ENCODE results near the gene AUTS2.
A peak's percentile ranks its signal among the peaks of the same experiment; 100 is the strongest.

Gene AUTS2

DNA sequence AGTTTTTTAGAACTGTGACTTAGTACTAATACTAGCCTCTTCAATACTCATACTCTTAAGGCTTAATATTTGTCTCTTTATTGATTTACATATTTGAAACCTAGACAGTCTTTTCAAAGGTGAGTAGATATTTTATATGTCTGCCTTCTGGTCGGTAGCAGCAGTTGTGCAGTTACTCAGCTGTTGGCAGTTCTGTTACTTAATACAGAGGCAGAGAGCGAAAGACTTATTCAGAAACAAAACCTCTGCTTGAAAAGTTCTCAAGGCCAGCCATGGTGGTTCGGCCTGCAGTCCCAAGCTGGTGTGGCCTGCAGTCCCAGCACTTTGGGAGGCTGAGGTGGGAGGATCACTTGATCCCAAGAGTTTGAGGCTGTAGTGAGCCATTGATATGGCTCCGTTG is 84.2 kb downstream of the AUTS2 start:
- H3K27ac ChIP-seq (ENCODE audit: low read depth, low read length, poor library complexity, severe bottlenecking): peak overlapping the region; percentile 97
- H3K36me3 ChIP-seq (ENCODE audit: insufficient read depth, low read length): no peaks in the 10 kb centered on the region
- no peaks in the 10 kb centered on the region for H3K9me2 ChIP-seq (ENCODE audit: low read depth, low read length)
- H3K4me1 ChIP-seq (ENCODE audit: insufficient read depth, low read length, severe bottlenecking): peaks cover 100% of the 10 kb centered on the region
- no peaks in the 10 kb centered on the region for H3K9me3 ChIP-seq (ENCODE audit: low read length)
- H3F3A ChIP-seq (ENCODE audit: insufficient read depth, low read length): peaks cover 11% of the 10 kb centered on the region; the same call in 1 of the 2 replicates
- H3K27me3 ChIP-seq (ENCODE audit: insufficient read depth, low read length): no peaks in the 10 kb centered on the region
- H2AFZ ChIP-seq (ENCODE audit: low read length): no peak overlapping the region
- peaks cover 95% of the 10 kb centered on the region for H3K79me2 ChIP-seq (ENCODE audit: insufficient read depth, low read length)
- H4K20me1 ChIP-seq (ENCODE audit: insufficient read depth, low read length): no peaks in the 10 kb centered on the region
- H3K4me3 ChIP-seq (ENCODE audit: low read depth, low read length, poor library complexity, severe bottlenecking): peak overlapping the region; percentile 48
- H3K4me2 ChIP-seq (ENCODE audit: low read length): peak overlapping the region; percentile 75
- no peak for TF ChIP-seq EZH2 (IDR thresholded peaks at IDR 0.05; ENCODE audit: borderline replicate concordance, low read length)
- TF ChIP-seq, protein P1, sequence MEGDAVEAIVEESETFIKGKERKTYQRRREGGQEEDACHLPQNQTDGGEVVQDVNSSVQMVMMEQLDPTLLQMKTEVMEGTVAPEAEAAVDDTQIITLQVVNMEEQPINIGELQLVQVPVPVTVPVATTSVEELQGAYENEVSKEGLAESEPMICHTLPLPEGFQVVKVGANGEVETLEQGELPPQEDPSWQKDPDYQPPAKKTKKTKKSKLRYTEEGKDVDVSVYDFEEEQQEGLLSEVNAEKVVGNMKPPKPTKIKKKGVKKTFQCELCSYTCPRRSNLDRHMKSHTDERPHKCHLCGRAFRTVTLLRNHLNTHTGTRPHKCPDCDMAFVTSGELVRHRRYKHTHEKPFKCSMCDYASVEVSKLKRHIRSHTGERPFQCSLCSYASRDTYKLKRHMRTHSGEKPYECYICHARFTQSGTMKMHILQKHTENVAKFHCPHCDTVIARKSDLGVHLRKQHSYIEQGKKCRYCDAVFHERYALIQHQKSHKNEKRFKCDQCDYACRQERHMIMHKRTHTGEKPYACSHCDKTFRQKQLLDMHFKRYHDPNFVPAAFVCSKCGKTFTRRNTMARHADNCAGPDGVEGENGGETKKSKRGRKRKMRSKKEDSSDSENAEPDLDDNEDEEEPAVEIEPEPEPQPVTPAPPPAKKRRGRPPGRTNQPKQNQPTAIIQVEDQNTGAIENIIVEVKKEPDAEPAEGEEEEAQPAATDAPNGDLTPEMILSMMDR (IDR thresholded peaks at IDR 0.05; ENCODE audit: low read length): no peak
- H3K9ac ChIP-seq (ENCODE audit: low read length): peak overlapping the region; percentile 63

DNA sequence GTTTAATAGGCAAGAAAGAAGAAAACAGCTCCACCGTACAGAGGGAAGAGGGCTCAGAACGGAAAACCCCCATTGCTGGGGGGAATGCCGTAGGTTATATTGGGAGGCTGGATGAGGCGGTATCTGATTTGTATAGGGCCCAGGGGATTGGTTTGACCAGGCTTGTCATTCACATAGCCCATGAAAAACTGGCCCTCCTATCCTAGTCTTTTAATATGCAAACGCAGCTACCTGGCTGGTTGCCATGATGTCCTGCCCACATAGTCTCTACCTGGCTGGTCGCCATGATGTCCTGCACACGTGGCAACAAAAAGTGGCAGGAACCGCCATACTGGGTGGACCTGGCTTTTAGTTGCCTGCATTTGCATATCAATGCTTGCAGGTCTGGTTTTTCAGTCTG is 84.7 kb downstream of the AUTS2 start:
- H2AFZ ChIP-seq (ENCODE audit: low read length): no peak overlapping the region
- H3F3A ChIP-seq (ENCODE audit: insufficient read depth, low read length): peaks cover 11% of the 10 kb centered on the region
- H3K9me2 ChIP-seq (ENCODE audit: low read depth, low read length): no peaks in the 10 kb centered on the region
- peak overlapping the region; percentile 75 for H3K4me2 ChIP-seq (ENCODE audit: low read length)
- H3K4me1 ChIP-seq (ENCODE audit: insufficient read depth, low read length, severe bottlenecking): peaks cover 100% of the 10 kb centered on the region
- H4K20me1 ChIP-seq (ENCODE audit: insufficient read depth, low read length): no peaks in the 10 kb centered on the region
- TF ChIP-seq, protein P1 (IDR thresholded peaks at IDR 0.05; ENCODE audit: low read length): no peak
- no peaks in the 10 kb centered on the region for H3K36me3 ChIP-seq (ENCODE audit: insufficient read depth, low read length)
- peaks cover 95% of the 10 kb centered on the region for H3K79me2 ChIP-seq (ENCODE audit: insufficient read depth, low read length)
- H3K27ac ChIP-seq (ENCODE audit: low read depth, low read length, poor library complexity, severe bottlenecking): peak overlapping the region; percentile 97
- H3K27me3 ChIP-seq (ENCODE audit: insufficient read depth, low read length): no peaks in the 10 kb centered on the region
- H3K9ac ChIP-seq (ENCODE audit: low read length): peak overlapping the region; percentile 63
- peak overlapping the region; percentile 48 for H3K4me3 ChIP-seq (ENCODE audit: low read depth, low read length, poor library complexity, severe bottlenecking)
- no peaks in the 10 kb centered on the region for H3K9me3 ChIP-seq (ENCODE audit: low read length)

DNA sequence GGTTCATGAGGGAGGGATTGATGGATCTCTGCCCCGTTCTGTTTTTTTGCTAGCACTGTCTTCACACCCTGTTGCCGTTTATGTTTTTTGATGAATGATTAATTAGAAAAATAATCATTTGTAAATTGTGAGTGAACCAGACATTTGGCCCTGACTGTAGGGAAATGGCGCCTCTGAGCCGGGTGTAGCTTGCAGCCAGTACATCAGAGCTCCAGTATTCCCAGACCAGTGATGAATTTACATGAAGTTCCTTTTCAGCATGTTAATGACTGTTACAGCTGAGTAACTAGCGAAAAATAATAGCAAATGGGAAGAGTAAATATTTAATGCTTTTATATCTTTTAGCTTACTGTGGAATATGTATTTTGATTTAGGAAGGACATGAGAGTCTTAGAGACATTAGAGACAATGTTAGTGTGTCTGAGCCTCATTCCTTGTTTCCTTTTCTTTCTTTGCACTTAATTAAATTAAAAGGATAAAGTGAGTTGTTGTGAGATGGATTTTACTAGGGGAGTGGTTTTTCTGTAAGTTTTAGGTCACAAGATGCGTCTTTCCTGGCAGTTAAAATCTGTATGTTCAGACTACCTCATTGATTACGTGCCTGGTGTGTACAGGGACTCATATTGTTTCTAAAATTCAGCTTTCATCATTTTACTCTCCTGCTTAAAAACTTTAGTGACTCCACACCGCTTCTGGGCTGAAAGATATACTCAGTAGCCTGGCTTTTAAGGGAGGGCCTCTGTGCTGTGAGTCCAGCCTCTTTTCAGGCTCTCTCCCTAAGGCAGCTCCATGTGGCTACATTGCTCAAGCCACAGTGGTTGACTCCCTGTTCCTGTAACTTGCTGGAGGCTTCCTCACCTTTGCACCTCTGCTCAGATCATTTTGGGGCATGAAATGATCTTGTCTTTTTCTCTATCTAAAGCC is 86.4 kb downstream of the AUTS2 start:
- H3K4me2 ChIP-seq (ENCODE audit: low read length): peak overlapping the region; percentile 75
- peak overlapping the region; percentile 97 for H3K27ac ChIP-seq (ENCODE audit: low read depth, low read length, poor library complexity, severe bottlenecking)
- no peaks in the 10 kb centered on the region for H3K9me2 ChIP-seq (ENCODE audit: low read depth, low read length)
- H3K36me3 ChIP-seq (ENCODE audit: insufficient read depth, low read length): no peaks in the 10 kb centered on the region
- TF ChIP-seq, protein P1 (IDR thresholded peaks at IDR 0.05; ENCODE audit: low read length): no peak
- no peak for TF ChIP-seq EZH2 (IDR thresholded peaks at IDR 0.05; ENCODE audit: borderline replicate concordance, low read length)
- H4K20me1 ChIP-seq (ENCODE audit: insufficient read depth, low read length): no peaks in the 10 kb centered on the region
- peak overlapping the region; percentile 1 for H3K4me3 ChIP-seq (ENCODE audit: low read depth, low read length, poor library complexity, severe bottlenecking)
- H3K9ac ChIP-seq (ENCODE audit: low read length): peak overlapping the region; percentile 44
- H3K9me3 ChIP-seq (ENCODE audit: low read length): no peaks in the 10 kb centered on the region
- peaks cover 7% of the 10 kb centered on the region for H3F3A ChIP-seq (ENCODE audit: insufficient read depth, low read length)
- H3K27me3 ChIP-seq (ENCODE audit: insufficient read depth, low read length): no peaks in the 10 kb centered on the region
- H3K79me2 ChIP-seq (ENCODE audit: insufficient read depth, low read length): peaks cover 89% of the 10 kb centered on the region
- no peak overlapping the region for H2AFZ ChIP-seq (ENCODE audit: low read length)
- peaks cover 94% of the 10 kb centered on the region for H3K4me1 ChIP-seq (ENCODE audit: insufficient read depth, low read length, severe bottlenecking)

Data from OCI-LY1 (cell line).